Measurements from ENCODE around the gene COG8.

Gene COG8

GRCh38 chr16:69345923-69346322, 6.6 kb upstream of the COG8 start:
- DNase-seq (ENCODE audit: low read depth) = no peak

DNA sequence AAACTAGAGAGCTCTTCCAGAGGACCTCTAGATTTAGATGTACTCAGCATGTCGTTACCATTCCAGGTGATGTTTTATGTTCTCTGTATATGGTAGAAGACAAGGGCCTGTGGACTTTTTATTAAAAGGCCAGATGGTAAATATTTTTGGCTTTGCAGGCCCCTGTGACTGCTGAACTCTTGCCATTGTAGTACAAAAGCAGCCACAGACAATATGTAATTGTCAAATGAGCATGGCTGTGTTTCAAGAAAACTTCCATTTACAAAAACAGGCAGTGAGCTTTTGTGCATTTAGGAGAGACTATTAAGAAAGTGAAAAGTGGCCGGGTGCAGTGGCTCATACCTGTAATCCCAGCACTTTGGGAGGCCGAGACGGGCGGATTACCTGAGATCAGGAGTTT, 4.8 kb upstream of the COG8 start:
- no peak for DNase-seq (ENCODE audit: low read depth)

- no peak for DNase-seq (ENCODE audit: low read depth)
Measured at GRCh38 chr16:69340095-69340644, 806 bp upstream of the COG8 start.

DNA sequence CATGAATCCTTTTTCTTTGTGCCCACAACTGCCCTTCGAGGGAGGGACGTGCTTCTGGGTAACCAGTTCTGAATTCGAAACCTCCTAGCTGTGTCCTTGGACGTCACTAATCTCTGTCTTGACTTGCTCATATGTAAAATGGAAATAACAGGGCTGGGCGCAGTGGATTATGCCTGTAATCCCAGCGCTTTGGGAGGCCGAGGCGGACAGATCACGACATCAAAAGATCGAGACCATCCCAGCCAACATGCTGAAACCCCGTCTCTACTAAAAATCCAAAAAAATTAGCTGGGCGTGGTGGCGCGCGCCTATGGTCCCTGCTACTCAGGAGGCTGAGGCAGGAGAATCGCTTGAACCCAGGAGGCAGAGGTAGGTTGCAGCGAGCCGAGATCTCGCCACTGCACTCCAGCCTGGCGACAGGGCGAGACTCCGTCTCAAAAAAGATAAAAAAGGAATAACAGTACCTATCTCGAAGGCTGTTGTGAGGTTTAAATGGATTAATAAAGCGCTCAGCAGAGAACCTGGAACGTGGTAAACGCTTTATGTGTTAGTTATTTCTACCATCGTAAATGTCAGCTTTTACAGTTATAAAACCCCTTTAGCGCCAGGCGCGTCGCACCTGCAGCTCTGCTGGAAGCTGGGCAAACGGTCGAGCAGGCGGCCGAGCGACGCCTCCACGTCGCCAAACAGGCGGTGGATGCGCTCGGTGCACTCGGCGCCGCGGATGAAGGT, 641 bp downstream of the COG8 start:
- no peak for DNase-seq (ENCODE audit: low read depth)

DNA sequence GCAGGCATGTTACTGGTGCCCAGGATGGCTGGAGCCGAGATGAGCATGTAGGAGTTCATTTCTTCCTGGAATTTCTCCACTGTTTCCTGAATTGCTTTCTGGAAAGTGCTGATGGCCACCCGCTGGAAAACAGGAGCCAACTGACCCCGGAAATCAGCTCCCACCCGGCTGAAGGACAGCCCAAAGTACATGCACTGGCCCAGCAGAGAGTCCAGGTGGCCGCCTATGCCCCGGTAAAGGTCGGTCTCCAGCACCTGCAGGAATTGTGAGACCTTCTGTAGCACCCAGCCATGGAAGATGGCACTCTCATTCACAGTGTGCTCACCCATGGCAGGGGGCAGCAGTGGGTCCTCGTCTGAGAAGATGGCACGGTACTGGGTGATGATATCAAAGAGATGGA, 4.7 kb downstream of the COG8 start:
- no peak for DNase-seq (ENCODE audit: low read depth)

DNA sequence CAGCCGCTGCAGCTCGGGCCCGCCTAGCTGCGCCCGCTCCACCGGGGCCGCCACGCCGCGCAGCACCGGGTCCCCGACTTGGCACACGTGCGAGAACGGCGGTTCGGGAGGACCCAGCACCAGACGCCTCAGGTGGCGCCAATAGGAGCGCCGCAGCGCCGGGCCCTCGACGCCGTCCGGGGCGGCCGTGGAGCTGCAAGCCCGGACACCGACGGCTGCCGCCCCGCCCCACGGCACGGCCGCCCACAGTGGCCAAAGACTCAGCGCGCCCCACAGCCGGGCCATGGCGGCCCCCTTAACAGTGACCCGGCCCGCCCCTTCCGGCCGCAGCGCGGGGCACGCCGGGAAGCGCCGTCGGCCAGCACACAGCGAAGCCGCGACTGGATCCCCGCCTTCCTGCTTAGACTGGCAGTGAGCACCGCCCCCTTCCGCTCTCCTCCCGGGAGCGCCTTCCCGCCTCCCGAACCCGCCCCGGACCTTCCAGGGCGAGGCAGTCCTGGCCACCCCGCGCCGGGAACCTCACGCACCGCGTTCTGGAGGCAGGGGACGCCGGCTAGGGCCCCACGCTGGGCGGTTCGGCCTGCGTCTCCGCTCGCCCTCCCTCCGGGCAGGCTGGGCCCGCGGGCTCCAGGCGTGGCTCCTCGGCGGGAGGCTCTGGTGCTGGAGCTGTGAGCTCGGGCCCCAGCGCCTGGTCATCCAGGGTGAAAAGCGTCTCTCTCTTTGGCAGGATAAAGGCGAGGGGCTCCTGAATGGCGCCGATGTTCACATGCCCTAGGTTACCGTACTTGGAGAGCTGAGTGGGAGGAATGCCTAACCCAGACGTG, 8.9 kb downstream of the COG8 start, which contains the start of gene PDF:
Gene PDF, minus strand, starts transcription at position 303 of the 824 bp plus-strand sequence. Its CDS starts 18 bp downstream, at position 285.
- peak; percentile 48 for DNase-seq (ENCODE audit: low read depth)

GRCh38 chr16:69329369-69330285, 9.7 kb downstream of the COG8 start:
- DNase-seq (ENCODE audit: low read depth) = no peak

- DNase-seq (ENCODE audit: low read depth) = no peak
Measured at GRCh38 chr16:69328854-69329316, 10.5 kb downstream of the COG8 start.

GRCh38 chr16:69327585-69328310, 11.6 kb downstream of the COG8 start:
- no peak for DNase-seq (ENCODE audit: low read depth)

DNA sequence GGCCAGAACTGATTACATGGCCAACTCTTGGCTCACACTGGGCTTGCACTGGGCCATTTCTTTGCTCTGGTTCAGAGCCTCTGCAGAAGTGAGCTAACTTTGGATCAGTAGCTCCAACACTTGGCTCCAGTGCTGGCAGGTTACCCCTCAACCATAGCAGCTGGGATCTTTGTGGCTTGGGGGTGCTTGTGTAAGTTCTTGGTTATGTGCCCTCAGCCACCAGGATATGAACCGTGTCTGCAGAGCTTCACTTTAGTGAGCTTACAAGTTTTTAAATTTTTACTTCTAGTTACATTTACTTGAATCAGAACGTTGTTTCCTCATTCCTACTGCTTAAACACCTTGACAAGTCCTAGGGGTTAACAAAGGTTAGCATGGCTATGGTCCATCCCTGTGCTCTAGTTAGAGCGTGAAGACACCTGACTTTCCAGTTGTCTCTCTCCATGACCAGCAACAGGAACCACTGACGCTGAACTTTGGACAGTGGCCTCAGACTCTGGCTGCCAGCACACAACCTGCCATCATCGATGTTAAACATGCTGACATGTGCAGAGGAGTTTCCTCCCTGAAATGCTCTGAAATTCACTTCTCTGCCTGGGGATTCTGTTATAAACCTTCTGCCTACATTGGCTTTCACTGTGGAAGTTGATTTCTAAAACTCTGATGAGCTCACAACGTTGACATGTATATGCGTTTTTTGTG, 13.0 kb downstream of the COG8 start:
- no peak for DNase-seq (ENCODE audit: low read depth)

- no peak for DNase-seq (ENCODE audit: low read depth)
Measured at GRCh38 chr16:69325784-69326171, 13.6 kb downstream of the COG8 start.

GRCh38 chr16:69324585-69325253, 14.6 kb downstream of the COG8 start:
- DNase-seq (ENCODE audit: low read depth) = no peak

DNA sequence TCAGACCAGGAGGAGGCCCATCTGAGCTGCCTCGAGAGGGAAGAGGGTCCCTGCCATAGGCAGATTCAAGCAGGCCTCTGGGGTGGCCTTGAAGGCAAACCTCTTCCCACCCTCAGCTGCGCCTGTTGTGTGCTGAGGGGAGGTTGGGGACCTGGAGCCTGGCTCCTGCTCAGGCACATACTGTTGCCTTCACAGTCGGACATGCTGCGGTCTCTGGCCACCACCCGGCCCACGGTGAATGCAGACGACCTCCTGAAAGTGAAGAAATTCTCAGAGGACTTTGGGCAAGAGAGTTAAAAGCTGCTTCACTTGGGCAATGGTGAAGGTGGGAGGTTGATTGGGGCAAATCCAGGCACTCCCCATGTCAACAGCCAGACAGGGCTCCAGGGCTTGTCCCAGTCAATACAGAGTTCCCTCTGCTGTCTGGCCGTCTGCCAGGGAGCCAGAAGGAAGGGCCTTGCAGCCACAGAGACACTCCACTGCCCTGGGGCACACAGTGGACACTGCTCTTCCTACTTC, 15.3 kb downstream of the COG8 start:
- DNase-seq (ENCODE audit: low read depth) = no peak

GRCh38 chr16:69323415-69323814, 15.9 kb downstream of the COG8 start:
- no peak for DNase-seq (ENCODE audit: low read depth)

- no peak for DNase-seq (ENCODE audit: low read depth)
Measured at GRCh38 chr16:69322343-69322742, 17.0 kb downstream of the COG8 start.

GRCh38 chr16:69321080-69321479, 18.3 kb downstream of the COG8 start:
- DNase-seq (ENCODE audit: low read depth) = no peak

- no peak for DNase-seq (ENCODE audit: low read depth)
Measured at GRCh38 chr16:69320740-69321073, 18.7 kb downstream of the COG8 start.

DNA sequence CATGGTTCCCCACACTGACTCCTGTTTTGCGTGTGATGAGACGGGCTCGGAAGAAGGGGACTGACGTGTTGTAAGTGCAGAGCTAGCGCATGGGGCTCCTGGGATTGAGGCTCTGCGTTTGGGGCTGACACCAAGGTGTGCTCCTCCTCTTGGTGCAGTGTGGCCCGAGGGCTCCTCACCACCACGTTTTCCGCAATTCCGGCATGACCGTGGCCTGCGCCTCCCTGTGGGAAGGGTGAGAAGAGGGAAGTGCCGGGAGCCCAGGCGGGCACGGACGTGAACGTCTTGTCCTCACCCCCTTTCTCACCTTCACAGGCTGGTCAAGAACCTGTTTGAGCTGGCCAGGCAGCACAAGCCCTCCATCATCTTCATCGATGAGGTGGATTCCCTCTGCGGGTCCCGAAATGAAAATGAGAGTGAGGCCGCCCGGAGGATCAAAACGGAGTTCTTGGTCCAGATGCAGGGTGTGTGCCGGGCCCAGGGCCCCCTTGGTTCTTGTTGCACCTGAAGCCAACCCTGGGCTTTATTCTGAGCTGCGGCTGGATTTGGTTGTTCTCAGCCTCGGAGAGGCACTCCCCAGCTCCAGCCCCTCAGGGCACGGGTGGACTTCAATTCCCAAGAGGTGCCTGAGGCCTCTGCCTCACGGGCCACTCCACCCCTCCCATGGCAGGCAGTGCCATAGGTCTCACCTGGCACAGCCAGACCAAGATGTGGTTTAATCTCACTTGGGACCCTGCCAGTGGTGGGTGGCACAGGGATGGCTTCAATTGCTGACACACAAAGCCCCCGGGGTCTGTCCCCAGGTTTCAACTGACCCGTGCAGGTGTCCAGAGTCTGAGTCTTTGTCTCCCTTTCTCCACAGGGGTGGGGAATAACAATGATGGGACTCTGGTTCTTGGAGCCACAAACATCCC, 19.3 kb downstream of the COG8 start:
- no peak for DNase-seq (ENCODE audit: low read depth)

- DNase-seq (ENCODE audit: low read depth) = no peak
Measured at GRCh38 chr16:69319381-69319780, 20.0 kb downstream of the COG8 start.

Data from non-pigmented ciliary epithelial cell (primary cell).